SK-N-SH treated with all-trans-retinoic acid at 6 μM for 48 hours (cell line): ENCODE data around the gene SAMD9.

Experiments used
- ATAC-seq: fragments of 200-7000 bp; cut with Tn5 transposase; 3 replicates; pipeline ENCODE4 v1.9.1; 2020; ENCODE audit warnings: mild to moderate bottlenecking, moderate library complexity
- ARNTL ChIP-seq: fragments of 450-650 bp; formaldehyde crosslinking; IDR thresholded peaks from 2 replicates; pipeline ENCODE4 v1.5.0; 2020; ENCODE audit warnings: low read depth, mild to moderate bottlenecking, moderate library complexity, borderline replicate concordance
- BACH2 ChIP-seq: fragments of 250-450 bp; sonication (Bioruptor Pico); IDR thresholded peaks from 2 replicates; pipeline ENCODE4 v1.9.0; 2021; ENCODE audit warnings: mild to moderate bottlenecking, borderline replicate concordance
- CREB5 ChIP-seq: fragments of 250-450 bp; sonication (Bioruptor Pico); IDR thresholded peaks from 2 replicates; pipeline ENCODE4 v1.5.1; 2020; ENCODE audit warnings: low read depth, mild to moderate bottlenecking, moderate library complexity
- CSRNP3 ChIP-seq: fragments of 250-450 bp; sonication (Bioruptor Pico); IDR thresholded peaks from 2 replicates; pipeline ENCODE4 v1.5.1; 2021; ENCODE audit warnings: mild to moderate bottlenecking, moderate library complexity
- ESRRG ChIP-seq: fragments of 250-450 bp; sonication (Bioruptor Pico); IDR thresholded peaks from 2 replicates; pipeline ENCODE4 v1.6.1; 2021; ENCODE audit warnings: mild to moderate bottlenecking
- GLIS3 ChIP-seq: fragments of 250-450 bp; sonication (Bioruptor Pico); IDR thresholded peaks from 2 replicates; pipeline ENCODE4 v1.5.0; 2020; ENCODE audit warnings: mild to moderate bottlenecking, moderate library complexity
- ISL1 ChIP-seq: fragments of 250-450 bp; sonication (Bioruptor Pico); IDR thresholded peaks from 2 replicates; pipeline ENCODE4 v2.1.2; 2022; ENCODE audit warnings: mild to moderate bottlenecking, moderate library complexity
- OSR1 ChIP-seq: fragments of 250-450 bp; sonication (Bioruptor Pico); IDR thresholded peaks from 2 replicates; pipeline ENCODE4 v1.8.0; 2022; ENCODE audit warnings: moderate library complexity, mild to moderate bottlenecking, inconsistent platforms
- PATZ1 ChIP-seq: fragments of 250-450 bp; sonication (Bioruptor Pico); IDR thresholded peaks from 2 replicates; pipeline ENCODE4 v1.8.0; 2020; ENCODE audit warnings: mild to moderate bottlenecking, moderate library complexity, borderline replicate concordance
- POU6F1 ChIP-seq: fragments of 250-450 bp; sonication (Bioruptor Pico); IDR thresholded peaks from 2 replicates; pipeline ENCODE4 v1.8.0; 2021; ENCODE audit warnings: low read depth, mild to moderate bottlenecking, moderate library complexity, borderline replicate concordance
- PPARA ChIP-seq: fragments of 250-450 bp; sonication (Bioruptor Pico); IDR thresholded peaks from 2 replicates; pipeline ENCODE4 v1.5.0; 2020; ENCODE audit warnings: mild to moderate bottlenecking, borderline replicate concordance
- SNAI2 ChIP-seq: fragments of 250-450 bp; sonication (Bioruptor Pico); IDR thresholded peaks from 2 replicates; pipeline ENCODE4 v1.5.0; 2020; ENCODE audit warnings: mild to moderate bottlenecking, moderate library complexity
- TCF4 ChIP-seq: fragments of 250-450 bp; sonication (Bioruptor Pico); IDR thresholded peaks from 2 replicates; pipeline ENCODE4 v1.8.0; 2021; ENCODE audit warnings: mild to moderate bottlenecking, moderate library complexity, borderline replicate concordance
- TOX ChIP-seq: fragments of 250-450 bp; sonication (Bioruptor Pico); IDR thresholded peaks from 2 replicates; pipeline ENCODE4 v1.8.0; 2021; ENCODE audit warnings: mild to moderate bottlenecking, moderate library complexity, borderline replicate concordance
- TSHZ2 ChIP-seq: fragments of 250-450 bp; sonication (Bioruptor Pico); IDR thresholded peaks from 2 replicates; pipeline ENCODE4 v1.5.0; 2020; ENCODE audit warnings: mild to moderate bottlenecking, moderate library complexity
- ZC3H10 ChIP-seq: fragments of 250-450 bp; sonication (Bioruptor Pico); IDR thresholded peaks from 2 replicates; pipeline ENCODE4 v1.5.1; 2021; ENCODE audit warnings: mild to moderate bottlenecking, moderate library complexity
- ZFP3 ChIP-seq: fragments of 250-450 bp; sonication (Bioruptor Pico); IDR thresholded peaks from 2 replicates; pipeline ENCODE4 v1.5.0; 2020; ENCODE audit warnings: mild to moderate bottlenecking, moderate library complexity
- ZFP30 ChIP-seq: fragments of 450-650 bp; formaldehyde crosslinking; IDR thresholded peaks from 2 replicates; pipeline ENCODE4 v1.5.0; 2022; ENCODE audit warnings: mild to moderate bottlenecking, moderate library complexity
- ZNF70 ChIP-seq: fragments of 450-650 bp; formaldehyde crosslinking; IDR thresholded peaks from 2 replicates; pipeline ENCODE4 v1.5.0; 2020; ENCODE audit warnings: mild to moderate bottlenecking, moderate library complexity
- ZNF8 ChIP-seq: fragments of 450-650 bp; formaldehyde crosslinking; IDR thresholded peaks from 2 replicates; pipeline ENCODE4 v1.5.0; 2020; ENCODE audit warnings: mild to moderate bottlenecking, moderate library complexity

SAMD9 gene

GRCh38 chr7:93117852-93118530 lies at the start of gene SAMD9:
Gene SAMD9, minus strand, starts transcription at chr7:93117979. Its CDS starts 11,882 bp downstream, at chr7:93106097.
- ATAC-seq = peak; percentile 99
- no peak for TF ChIP-seq OSR1
- no peak for TF ChIP-seq CSRNP3
- no peak for TF ChIP-seq TCF4
- no peak for TF ChIP-seq TOX (CRISPR knock-in tag)
- no peak for TF ChIP-seq ZNF70

- ATAC-seq = peak; percentile 70; the same call in 2 of the 3 replicates
- no peak for TF ChIP-seq ZNF70
Observed at GRCh38 chr7:93165447-93165846, 47.7 kb upstream of the SAMD9 start.

GRCh38 chr7:93164766-93165165 lies 47.0 kb upstream of the SAMD9 start:
- TF ChIP-seq GLIS3 (CRISPR knock-in tag) = no peak
- TF ChIP-seq PATZ1 (CRISPR knock-in tag) = no peak
- no peak for TF ChIP-seq BACH2 (CRISPR knock-in tag)
- TF ChIP-seq SNAI2 (CRISPR knock-in tag) = no peak
- no peak for TF ChIP-seq CSRNP3
- TF ChIP-seq ISL1 (CRISPR knock-in tag) = no peak
- TF ChIP-seq CREB5 (CRISPR knock-in tag) = no peak
- no peak for TF ChIP-seq ZNF8 (CRISPR knock-in tag)
- no peak for TF ChIP-seq ZC3H10 (CRISPR knock-in tag)
- TF ChIP-seq ESRRG (CRISPR knock-in tag) = no peak
- TF ChIP-seq ZFP3 (CRISPR knock-in tag) = no peak
- no peak for TF ChIP-seq ZNF70
- TF ChIP-seq ARNTL (CRISPR knock-in tag) = no peak
- TF ChIP-seq ZFP30 (CRISPR knock-in tag) = no peak
- no peak for TF ChIP-seq POU6F1 (CRISPR knock-in tag)
- no peak for TF ChIP-seq TCF4
- no peak for TF ChIP-seq TSHZ2 (CRISPR knock-in tag)
- no peak for TF ChIP-seq TOX (CRISPR knock-in tag)
- no peak for TF ChIP-seq OSR1
- no peak for TF ChIP-seq PPARA
- no peak for ATAC-seq
